HG03135 (cell line): ENCODE measurements around the gene MOB3B.

Source experiments
- ATAC-seq: cut with Tn5 transposase; IDR thresholded peaks from one replicate; pipeline ENCODE4 v1.9.1; 2021; ENCODE audit warnings: mild to moderate bottlenecking, moderate library complexity; ENCODE audit not compliant: unreplicated experiment

Gene MOB3B

GRCh38 chr9:27293996-27294395 is 235.6 kb downstream of the MOB3B start:
- ATAC-seq = no peak

GRCh38 chr9:27292659-27293405 is 236.8 kb downstream of the MOB3B start:
- ATAC-seq = no peak

GRCh38 chr9:27291292-27291691 is 238.3 kb downstream of the MOB3B start:
- no peak for ATAC-seq

- ATAC-seq = no peak
Measured at GRCh38 chr9:27282269-27282668, 247.3 kb downstream of the MOB3B start.

- no peak for ATAC-seq
Measured at GRCh38 chr9:27280860-27281259, 248.8 kb downstream of the MOB3B start.

- no peak for ATAC-seq
Measured at GRCh38 chr9:27280249-27280648, 249.4 kb downstream of the MOB3B start.

- no peak for ATAC-seq
Measured at GRCh38 chr9:27279611-27280010, 250.0 kb downstream of the MOB3B start.

- no peak for ATAC-seq
Measured at GRCh38 chr9:27278374-27278773, 251.2 kb downstream of the MOB3B start.

- no peak for ATAC-seq
Measured at GRCh38 chr9:27276193-27277030, 253.2 kb downstream of the MOB3B start.
